SK-N-SH treated with all-trans-retinoic acid at 6 μM for 48 hours (cell line): Measurements from ENCODE around the gene TXNRD2.

ENCODE experiments used
- ESRRG ChIP-seq: fragments of 250-450 bp; sonication (Bioruptor Pico); IDR thresholded peaks from 2 replicates; pipeline ENCODE4 v1.6.1; 2021; ENCODE audit warnings: mild to moderate bottlenecking
- PATZ1 ChIP-seq: fragments of 250-450 bp; sonication (Bioruptor Pico); IDR thresholded peaks from 2 replicates; pipeline ENCODE4 v1.8.0; 2020; ENCODE audit warnings: mild to moderate bottlenecking, moderate library complexity, borderline replicate concordance
- PPARA ChIP-seq: fragments of 250-450 bp; sonication (Bioruptor Pico); IDR thresholded peaks from 2 replicates; pipeline ENCODE4 v1.5.0; 2020; ENCODE audit warnings: mild to moderate bottlenecking, borderline replicate concordance
- ZC3H10 ChIP-seq: fragments of 250-450 bp; sonication (Bioruptor Pico); IDR thresholded peaks from 2 replicates; pipeline ENCODE4 v1.5.1; 2021; ENCODE audit warnings: mild to moderate bottlenecking, moderate library complexity
- ZFP3 ChIP-seq: fragments of 250-450 bp; sonication (Bioruptor Pico); IDR thresholded peaks from 2 replicates; pipeline ENCODE4 v1.5.0; 2020; ENCODE audit warnings: mild to moderate bottlenecking, moderate library complexity
- ZNF8 ChIP-seq: fragments of 450-650 bp; formaldehyde crosslinking; IDR thresholded peaks from 2 replicates; pipeline ENCODE4 v1.5.0; 2020; ENCODE audit warnings: mild to moderate bottlenecking, moderate library complexity

- TF ChIP-seq ESRRG (CRISPR knock-in tag) = no peak
- TF ChIP-seq ZNF8 (CRISPR knock-in tag) = no peak
- no peak for TF ChIP-seq PPARA (CRISPR knock-in tag)
- no peak for TF ChIP-seq ZC3H10 (CRISPR knock-in tag)
- TF ChIP-seq PATZ1 = no peak
- TF ChIP-seq ZFP3 (CRISPR knock-in tag) = no peak
Observed at GRCh38 chr22:19843857-19844376, 97.7 kb downstream of the TXNRD2 start.
